Astrocyte (in vitro differentiated cells and primary cell): ENCODE results near the gene FBN1. TPM values are rescaled to one million over a fixed set of nuclear protein-coding genes. Genes with fewer than 3 reads are reported as not detected.
A peak's percentile ranks its signal among the peaks of the same experiment; 100 is the strongest.

Experiments
- DNase-seq: peaks from one replicate; pipeline ENCODE4 v3.0.0-alpha.2; 2010; ENCODE audit warnings: low read depth
- FAIRE-seq: peaks from 2 replicates; lab custom pipeline; 2011; peaks lifted over from hg19 to GRCh38; lab: Jason Lieb, UNC
- H2AFZ ChIP-seq: 2 replicates; pipeline ENCODE4 v1.6.0; 2012; ENCODE audit warnings: low read depth, low read length, inconsistent platforms
- H3K27ac ChIP-seq: 2 replicates; pipeline ENCODE4 v1.5.1; 2011; ENCODE audit warnings: low read depth, low read length, inconsistent platforms
- H3K27me3 ChIP-seq: 2 replicates; pipeline ENCODE4 v1.6.0; 2011; ENCODE audit warnings: low read length, inconsistent platforms; ENCODE audit not compliant: insufficient read depth
- H3K36me3 ChIP-seq: 2 replicates; pipeline ENCODE4 v1.5.1; 2011; ENCODE audit warnings: low read length, inconsistent platforms; ENCODE audit not compliant: insufficient read depth
- H3K4me1 ChIP-seq: 2 replicates; pipeline ENCODE4 v1.5.1; 2011; ENCODE audit warnings: low read length, inconsistent platforms; ENCODE audit not compliant: insufficient read depth
- H3K4me2 ChIP-seq: 2 replicates; pipeline ENCODE4 v1.6.0; 2012; ENCODE audit warnings: low read length, inconsistent platforms
- H3K4me3 ChIP-seq: 2 replicates; pipeline ENCODE4 v1.5.1; 2011; ENCODE audit warnings: low read depth, mild to moderate bottlenecking, low read length, inconsistent platforms; ENCODE audit not compliant: insufficient read depth
- H3K79me2 ChIP-seq: 2 replicates; pipeline ENCODE4 v1.6.0; 2012; ENCODE audit warnings: mild to moderate bottlenecking, low read length, inconsistent platforms; ENCODE audit not compliant: insufficient read depth
- H3K9ac ChIP-seq: 2 replicates; pipeline ENCODE4 v1.6.0; 2012; ENCODE audit warnings: mild to moderate bottlenecking, low read length, inconsistent platforms
- H3K9me3 ChIP-seq: 2 replicates; pipeline ENCODE4 v1.5.1; 2012; ENCODE audit warnings: low read depth, mild to moderate bottlenecking, low read length, inconsistent platforms; ENCODE audit not compliant: insufficient read depth
- H4K20me1 ChIP-seq: 2 replicates; pipeline ENCODE4 v1.6.0; 2012; ENCODE audit warnings: low read length, inconsistent platforms; ENCODE audit not compliant: insufficient read depth
- H3K27ac Mint-ChIP-seq: one replicate; pipeline ENCODE4 v1.8.0; 2021; ENCODE audit warnings: mild to moderate bottlenecking, mixed read lengths; ENCODE audit not compliant: unreplicated experiment
- H3K27me3 Mint-ChIP-seq: one replicate; pipeline ENCODE4 v1.8.0; 2021; ENCODE audit warnings: low read depth, mixed read lengths; ENCODE audit not compliant: unreplicated experiment
- H3K36me3 Mint-ChIP-seq: one replicate; pipeline ENCODE4 v1.8.0; 2021; ENCODE audit warnings: low read depth, mixed read lengths; ENCODE audit not compliant: unreplicated experiment
- H3K4me1 Mint-ChIP-seq: one replicate; pipeline ENCODE4 v1.8.0; 2021; ENCODE audit warnings: low read depth, mixed read lengths; ENCODE audit not compliant: unreplicated experiment
- H3K4me3 Mint-ChIP-seq: one replicate; pipeline ENCODE4 v1.8.0; 2021; ENCODE audit warnings: mild to moderate bottlenecking, moderate library complexity, mixed read lengths; ENCODE audit not compliant: unreplicated experiment
- H3K9me3 Mint-ChIP-seq: one replicate; pipeline ENCODE4 v1.8.0; 2021; ENCODE audit warnings: mild to moderate bottlenecking, mixed read lengths; ENCODE audit not compliant: unreplicated experiment
- EZH2 ChIP-seq: IDR thresholded peaks from 2 replicates; pipeline ENCODE4 v1.6.1; 2012; ENCODE audit warnings: mild to moderate bottlenecking, low read length, inconsistent platforms; ENCODE audit not compliant: insufficient read depth
- total RNA-seq: library from RNA; stranded (reverse); gene quantifications from 2 replicates; pipeline ENCODE4 v1.2.1, GENCODE V29; 2021
- TF ChIP-seq, protein P1 (sequence below): IDR thresholded peaks from 2 replicates; pipeline ENCODE4 v1.5.1; 2011; ENCODE audit warnings: low read depth, mild to moderate bottlenecking, inconsistent platforms, low read length, moderate library complexity; ENCODE audit not compliant: insufficient read depth

The FBN1 gene
- total RNA-seq, 1 donor from 2014 or later: 210 TPM

DNA sequence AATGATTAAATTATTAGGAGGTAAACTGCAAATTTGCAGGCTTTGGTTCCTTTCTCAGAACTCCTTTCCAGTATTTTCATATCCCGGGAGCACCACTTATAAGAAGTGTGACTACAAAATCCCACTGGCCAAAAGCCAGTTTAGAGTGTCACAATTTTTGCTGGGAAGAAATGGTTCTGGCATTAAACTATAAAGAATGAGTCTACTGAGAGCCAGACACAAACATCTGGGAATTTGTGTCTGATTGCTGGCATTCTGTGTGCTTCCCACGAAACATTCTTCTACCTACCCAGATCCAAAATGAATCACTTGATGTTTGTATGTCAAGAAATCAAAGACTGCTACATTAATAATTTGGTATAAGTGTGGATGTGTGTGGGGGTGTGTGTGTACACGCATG lies 231.5 kb downstream of the FBN1 start:
- Mint-ChIP-seq H3K9me3 (no peaks in the 10 kb centered on the region), H3K27ac (peak overlapping the region; percentile 91), H3K36me3 (peaks cover 53% of the 10 kb centered on the region), H3K27me3 (no peaks in the 10 kb centered on the region), H3K4me3 (no peak overlapping the region), H3K4me1 (peaks cover 42% of the 10 kb centered on the region)
- Histone ChIP-seq H3K79me2 (no peaks in the 10 kb centered on the region), H3K27ac (peak overlapping the region; percentile 72), H3K27me3 (no peaks in the 10 kb centered on the region), H3K4me2 (peak overlapping the region; percentile 5), H3K4me1 (peaks cover 27% of the 10 kb centered on the region), H2AFZ (no peak overlapping the region), H4K20me1 (peaks cover 6% of the 10 kb centered on the region), H3K9ac (peak overlapping the region; percentile 30), H3K4me3 (no peak overlapping the region), H3K36me3 (peaks cover 82% of the 10 kb centered on the region), H3K9me3 (no peaks in the 10 kb centered on the region)
- DNase-seq: peak; percentile 88
- peak; percentile 52 for FAIRE-seq
- TF ChIP-seq EZH2: no peak
- TF ChIP-seq, protein P1, sequence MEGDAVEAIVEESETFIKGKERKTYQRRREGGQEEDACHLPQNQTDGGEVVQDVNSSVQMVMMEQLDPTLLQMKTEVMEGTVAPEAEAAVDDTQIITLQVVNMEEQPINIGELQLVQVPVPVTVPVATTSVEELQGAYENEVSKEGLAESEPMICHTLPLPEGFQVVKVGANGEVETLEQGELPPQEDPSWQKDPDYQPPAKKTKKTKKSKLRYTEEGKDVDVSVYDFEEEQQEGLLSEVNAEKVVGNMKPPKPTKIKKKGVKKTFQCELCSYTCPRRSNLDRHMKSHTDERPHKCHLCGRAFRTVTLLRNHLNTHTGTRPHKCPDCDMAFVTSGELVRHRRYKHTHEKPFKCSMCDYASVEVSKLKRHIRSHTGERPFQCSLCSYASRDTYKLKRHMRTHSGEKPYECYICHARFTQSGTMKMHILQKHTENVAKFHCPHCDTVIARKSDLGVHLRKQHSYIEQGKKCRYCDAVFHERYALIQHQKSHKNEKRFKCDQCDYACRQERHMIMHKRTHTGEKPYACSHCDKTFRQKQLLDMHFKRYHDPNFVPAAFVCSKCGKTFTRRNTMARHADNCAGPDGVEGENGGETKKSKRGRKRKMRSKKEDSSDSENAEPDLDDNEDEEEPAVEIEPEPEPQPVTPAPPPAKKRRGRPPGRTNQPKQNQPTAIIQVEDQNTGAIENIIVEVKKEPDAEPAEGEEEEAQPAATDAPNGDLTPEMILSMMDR: no peak

DNA sequence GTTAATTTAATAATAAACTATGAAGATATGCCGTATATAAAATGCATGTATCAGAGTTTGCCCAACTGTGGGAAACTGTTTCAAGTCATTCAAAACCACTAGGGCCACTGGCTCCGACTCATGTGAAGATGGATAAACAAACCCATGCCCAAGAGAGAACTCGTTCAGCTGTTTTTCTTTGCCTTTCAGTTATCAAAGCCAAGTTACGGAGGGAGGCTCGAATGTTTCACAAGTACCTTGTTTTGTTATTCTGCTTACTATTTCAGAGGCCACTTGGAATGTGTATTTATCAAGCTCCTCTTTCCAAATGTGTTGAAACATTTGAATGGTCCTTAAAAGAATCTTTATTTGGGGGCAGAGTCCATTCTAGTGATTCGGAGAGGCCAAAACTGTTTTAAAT lies 232.2 kb downstream of the FBN1 start:
- peak; percentile 47 for DNase-seq
- Histone ChIP-seq H3K9me3 (no peaks in the 10 kb centered on the region), H2AFZ (no peak overlapping the region), H3K27ac (peak overlapping the region; percentile 72), H3K27me3 (no peaks in the 10 kb centered on the region), H3K79me2 (no peaks in the 10 kb centered on the region), H4K20me1 (peaks cover 6% of the 10 kb centered on the region), H3K4me3 (no peak overlapping the region), H3K9ac (peak overlapping the region; percentile 30), H3K4me2 (peak overlapping the region; percentile 5), H3K4me1 (peaks cover 27% of the 10 kb centered on the region), H3K36me3 (peaks cover 81% of the 10 kb centered on the region)
- Mint-ChIP-seq H3K9me3 (no peaks in the 10 kb centered on the region), H3K27me3 (no peaks in the 10 kb centered on the region), H3K27ac (peak overlapping the region; percentile 43), H3K36me3 (peaks cover 49% of the 10 kb centered on the region), H3K4me1 (peaks cover 42% of the 10 kb centered on the region), H3K4me3 (no peak overlapping the region)
- no peak for FAIRE-seq
- TF ChIP-seq, protein P1: no peak
- TF ChIP-seq EZH2: no peak

DNA sequence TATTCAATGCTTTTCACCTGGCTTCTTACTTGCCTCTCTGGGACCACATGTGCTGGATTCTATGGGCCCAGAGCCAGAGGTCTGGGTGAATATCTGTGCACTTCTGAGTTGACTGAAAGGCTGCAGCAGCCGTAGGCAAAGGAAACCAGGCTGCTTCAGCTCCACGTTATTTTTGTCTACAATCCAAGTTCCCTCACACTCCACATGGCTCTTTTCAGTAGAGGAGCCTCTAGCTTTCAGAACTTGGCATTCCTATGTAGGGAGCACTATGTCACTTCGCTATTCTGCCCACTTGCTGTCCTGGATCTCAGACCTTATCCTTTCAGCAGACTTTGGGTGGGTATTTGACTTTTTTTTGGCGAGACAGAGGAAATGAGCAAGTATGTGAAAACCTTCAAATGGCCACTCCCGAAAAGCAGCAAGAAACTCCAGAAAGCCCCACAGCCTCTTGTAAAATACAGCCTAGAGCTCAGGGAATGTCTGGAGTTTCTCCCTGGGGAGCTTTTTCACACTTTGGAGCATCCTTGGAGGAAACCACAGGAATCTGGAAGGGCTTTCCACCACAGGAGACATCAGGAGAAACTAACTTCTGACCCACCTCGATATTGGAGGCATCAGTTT lies 233.4 kb downstream of the FBN1 start:
- no peaks in the 10 kb centered on the region for H3K9me3 Mint-ChIP-seq
- no peaks in the 10 kb centered on the region for H3K9me3 ChIP-seq
- peaks cover 6% of the 10 kb centered on the region for H4K20me1 ChIP-seq
- no peaks in the 10 kb centered on the region for H3K27me3 ChIP-seq
- TF ChIP-seq EZH2: no peak
- TF ChIP-seq, protein P1: no peak
- no peak overlapping the region for H2AFZ ChIP-seq
- peaks cover 82% of the 10 kb centered on the region for H3K36me3 ChIP-seq
- H3K27me3 Mint-ChIP-seq: no peaks in the 10 kb centered on the region
- peak overlapping the region; percentile 72 for H3K27ac ChIP-seq
- peak overlapping the region; percentile 64 for H3K27ac Mint-ChIP-seq
- H3K36me3 Mint-ChIP-seq: peaks cover 48% of the 10 kb centered on the region
- peaks cover 41% of the 10 kb centered on the region for H3K4me1 Mint-ChIP-seq
- peaks cover 27% of the 10 kb centered on the region for H3K4me1 ChIP-seq
- FAIRE-seq: peak; percentile 60
- no peaks in the 10 kb centered on the region for H3K79me2 ChIP-seq
- no peak overlapping the region for H3K4me3 ChIP-seq
- H3K4me3 Mint-ChIP-seq: no peak overlapping the region
- H3K4me2 ChIP-seq: peak overlapping the region; percentile 41
- DNase-seq: peak; percentile 79
- H3K9ac ChIP-seq: peak overlapping the region; percentile 51
